ENCODE results near the gene OR2D3.
"Not testable (repeated sequence)": the region's sequence is repeated elsewhere in the genome, so short reads cannot be mapped to it uniquely, and the experiment has no call there.

Gene OR2D3

DNA sequence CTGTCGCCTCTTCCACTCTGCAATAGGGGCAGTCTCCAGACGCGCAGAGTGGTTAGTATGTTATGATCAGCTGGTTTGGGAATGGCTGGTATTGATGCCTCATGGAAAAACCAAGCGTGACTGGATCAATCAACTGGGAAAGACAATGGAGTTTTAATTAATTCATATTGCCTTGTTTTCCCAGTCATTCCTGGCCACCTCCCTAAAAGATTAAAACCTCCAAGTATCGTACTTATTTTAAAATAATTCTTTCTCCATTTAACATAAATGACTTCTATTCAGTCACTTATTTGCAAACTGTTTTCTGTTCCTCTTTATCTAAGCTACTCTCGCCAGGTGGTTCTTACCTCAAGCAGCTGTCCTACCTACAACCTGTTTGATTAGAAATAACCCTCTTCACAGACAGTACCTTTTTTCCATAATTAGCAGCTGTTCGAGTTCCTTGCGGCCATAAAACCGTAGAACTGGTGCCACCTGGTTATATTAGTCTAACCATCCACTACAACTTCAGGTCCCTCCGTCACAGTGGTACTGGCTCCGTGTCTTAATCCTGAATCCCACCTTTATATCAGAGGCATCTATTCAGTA is 6.3 kb downstream of the OR2D3 start:
- in situ Hi-C loops (cut with MboI; ENCODE audit: low sequenced_read_pairs) = no loop called here

DNA sequence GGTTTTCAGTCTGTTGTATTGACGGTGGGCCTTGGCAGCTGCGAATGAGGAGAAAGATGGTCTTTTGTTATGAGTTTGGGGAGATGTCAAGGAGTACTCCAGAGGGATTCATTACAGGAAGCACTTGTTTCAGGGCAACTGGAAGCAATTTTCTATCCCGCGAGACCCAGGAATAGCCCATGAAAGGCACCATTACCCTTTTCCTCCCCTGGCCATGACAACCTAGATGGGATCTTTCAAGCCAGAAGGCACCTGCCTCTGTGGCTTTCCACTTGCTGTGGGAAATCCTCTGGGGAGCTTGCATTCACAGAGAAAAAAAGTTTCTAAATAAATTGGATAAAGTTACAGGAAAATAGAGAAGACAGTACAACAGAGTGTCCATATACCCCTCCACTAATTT is 8.1 kb downstream of the OR2D3 start:
- in situ Hi-C loops (cut with MboI; ENCODE audit: low sequenced_read_pairs) = no loop called here

DNA sequence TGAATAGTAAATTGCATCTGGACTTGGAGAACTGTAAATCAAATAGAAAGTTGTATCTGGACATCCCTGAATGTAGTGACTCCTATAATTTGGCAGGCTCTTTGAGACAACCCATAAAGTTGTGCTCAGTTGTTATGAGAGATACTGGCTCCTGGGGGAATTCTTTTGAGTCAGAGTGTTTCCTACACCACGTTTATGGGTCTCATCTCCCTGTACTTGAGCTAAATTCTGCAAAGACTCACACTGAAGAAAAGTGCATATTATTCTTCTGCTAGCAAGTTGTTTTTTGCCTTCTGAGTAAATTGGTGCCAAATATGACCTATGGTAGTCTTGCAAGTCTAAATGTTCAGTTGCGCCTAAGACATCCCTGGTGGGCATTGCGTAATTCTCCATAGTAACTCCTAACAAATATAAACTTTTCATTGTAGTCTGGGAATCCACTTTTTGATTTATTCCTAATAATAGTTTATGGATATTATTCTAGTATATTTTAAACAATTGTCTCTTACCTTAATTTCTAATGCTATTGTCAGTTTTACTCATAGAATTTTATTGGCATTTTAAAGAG is 10.4 kb downstream of the OR2D3 start:
- in situ Hi-C loops (cut with MboI; ENCODE audit: low sequenced_read_pairs) = no loop called here

DNA sequence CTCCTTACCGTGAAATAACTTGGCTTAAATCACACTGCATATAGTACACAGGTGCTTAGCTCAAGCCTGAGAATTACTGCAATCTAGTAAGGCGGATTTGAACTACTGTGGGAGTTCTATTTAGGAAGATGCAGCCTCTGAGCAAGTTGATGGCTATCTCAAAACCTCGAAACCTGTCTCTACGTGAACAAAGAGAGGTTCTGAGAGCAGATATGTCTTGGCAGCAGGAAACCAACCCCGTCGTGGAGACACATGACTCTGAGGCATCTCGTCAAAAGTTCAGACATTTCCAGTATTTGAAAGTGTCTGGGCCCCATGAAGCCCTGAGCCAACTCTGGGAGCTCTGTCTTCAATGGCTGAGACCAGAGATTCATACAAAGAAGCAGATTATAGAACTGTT is 11.3 kb downstream of the OR2D3 start:
- in situ Hi-C loops (cut with MboI; ENCODE audit: low sequenced_read_pairs) = no loop called here

DNA sequence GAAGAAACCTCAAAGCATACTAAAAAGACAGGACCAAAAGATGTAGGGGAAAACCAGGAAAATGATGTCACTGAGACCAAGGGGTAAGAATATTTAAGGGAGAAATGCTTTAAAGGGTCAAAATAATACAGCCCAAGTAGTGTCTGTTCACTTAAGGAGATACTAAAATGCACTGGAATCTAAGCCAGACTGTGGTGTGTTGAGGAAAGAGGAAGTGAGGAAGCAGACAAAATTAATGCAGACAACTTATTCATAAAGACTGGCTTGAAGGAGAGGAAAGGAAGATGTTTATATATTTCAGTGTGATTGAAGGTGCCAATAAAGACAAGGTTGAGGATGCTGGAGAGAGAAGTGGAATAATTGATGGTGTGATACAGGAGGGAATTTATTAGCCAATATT is 21.2 kb downstream of the OR2D3 start:
- in situ Hi-C loops (cut with MboI; ENCODE audit: low sequenced_read_pairs) = no loop called here

DNA sequence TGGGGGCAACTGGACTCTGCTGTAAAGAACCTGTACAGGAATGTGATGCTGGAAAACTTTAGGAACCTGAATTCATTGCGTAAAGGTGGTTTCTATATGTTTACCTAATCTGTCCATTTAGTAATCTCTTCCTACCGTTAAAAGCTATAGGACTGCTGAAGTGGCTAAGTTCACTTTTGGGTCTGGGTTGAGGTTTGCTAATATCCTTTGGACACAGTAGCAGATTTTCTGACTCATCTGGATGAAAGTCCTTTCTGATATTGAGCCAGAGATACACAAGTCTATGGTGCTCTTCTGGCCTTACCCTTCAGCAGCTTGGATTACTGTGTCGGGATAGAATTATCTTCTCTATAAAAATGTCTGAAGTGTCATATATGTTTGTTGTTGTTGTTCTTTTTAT is 22.3 kb downstream of the OR2D3 start:
- in situ Hi-C loops (cut with MboI; ENCODE audit: low sequenced_read_pairs) = no loop called here

DNA sequence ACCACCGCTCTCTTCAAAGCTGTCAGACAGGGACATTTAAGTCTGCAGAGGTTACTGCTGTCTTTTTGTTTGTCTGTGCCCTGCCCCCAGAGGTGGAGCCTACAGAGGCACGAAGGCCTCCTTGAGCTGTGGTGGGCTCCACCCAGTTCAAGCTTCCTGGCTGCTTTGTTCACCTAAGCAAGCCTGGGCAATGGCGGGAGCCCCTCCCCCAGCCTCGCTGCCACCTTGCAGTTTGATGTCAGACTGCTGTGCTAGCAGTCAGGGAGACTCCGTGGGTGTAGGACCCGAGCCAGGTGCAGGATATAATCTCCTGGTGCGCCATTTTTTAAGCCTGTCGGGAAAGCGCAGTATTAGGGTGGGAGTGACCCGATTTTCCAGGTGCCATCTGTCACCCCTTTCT is 33.4 kb downstream of the OR2D3 start:
- in situ Hi-C loops (cut with MboI; ENCODE audit: low sequenced_read_pairs) = not testable (repeated sequence)

DNA sequence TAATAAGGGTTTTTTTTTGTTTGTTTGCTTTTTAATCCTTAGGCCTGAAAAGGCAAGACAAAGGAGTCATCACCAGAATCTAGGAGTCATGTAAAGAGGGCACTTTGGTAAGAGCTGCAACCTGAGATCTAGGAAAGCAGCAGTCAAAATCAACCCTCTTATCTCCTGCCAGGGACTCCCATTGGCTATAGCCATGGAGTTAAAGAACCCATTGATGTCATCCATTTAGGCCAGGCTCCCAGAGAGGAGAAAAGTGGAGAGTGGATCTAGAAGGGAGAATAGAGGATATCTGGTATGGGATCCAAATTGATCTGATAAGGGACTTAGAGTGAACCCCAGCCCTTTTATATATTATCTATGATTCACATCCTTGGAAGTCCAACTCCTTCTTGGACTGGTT is 41.3 kb downstream of the OR2D3 start:
- in situ Hi-C loops (cut with MboI; ENCODE audit: low sequenced_read_pairs) = no loop called here

DNA sequence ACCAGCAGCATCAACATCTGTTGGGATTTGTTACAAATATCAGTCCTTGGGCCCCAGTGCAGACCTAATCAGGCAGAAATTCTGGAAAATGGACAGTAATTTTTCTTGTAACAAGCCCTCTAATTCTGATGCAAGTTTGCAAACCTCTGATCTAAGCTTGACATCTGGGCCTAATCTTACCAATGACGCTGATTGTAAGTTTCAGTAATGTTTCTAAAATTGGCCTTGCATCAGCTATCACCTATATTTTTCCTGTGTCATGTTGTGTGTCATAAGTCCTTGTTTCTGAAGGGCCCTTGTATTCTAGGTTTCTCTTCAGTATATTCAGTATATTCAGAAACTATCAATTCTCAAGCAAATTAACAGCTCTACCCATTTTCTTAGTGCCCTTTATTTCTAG is 41.9 kb downstream of the OR2D3 start:
- in situ Hi-C loops (cut with MboI; ENCODE audit: low sequenced_read_pairs) = no loop called here

DNA sequence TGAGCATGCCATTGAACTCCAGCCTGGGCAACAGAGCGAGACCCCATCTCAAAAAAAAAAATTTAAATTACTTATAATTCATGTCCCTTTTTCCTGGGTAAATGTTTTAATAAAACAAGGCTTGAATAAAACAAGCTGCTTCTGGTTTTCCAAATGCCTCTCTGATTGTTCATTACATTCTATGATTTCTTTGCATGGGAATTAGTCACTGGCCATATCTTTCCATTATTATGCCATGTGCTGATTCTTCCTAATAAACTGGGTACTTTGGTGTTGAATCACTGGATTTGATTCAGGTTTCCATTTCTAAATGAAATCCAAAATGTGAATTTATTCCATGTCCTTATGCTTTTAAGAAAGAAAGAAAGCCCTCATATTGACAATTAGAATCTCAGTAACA is 48.0 kb downstream of the OR2D3 start:
- in situ Hi-C loops (cut with MboI; ENCODE audit: low sequenced_read_pairs) = no loop called here

DNA sequence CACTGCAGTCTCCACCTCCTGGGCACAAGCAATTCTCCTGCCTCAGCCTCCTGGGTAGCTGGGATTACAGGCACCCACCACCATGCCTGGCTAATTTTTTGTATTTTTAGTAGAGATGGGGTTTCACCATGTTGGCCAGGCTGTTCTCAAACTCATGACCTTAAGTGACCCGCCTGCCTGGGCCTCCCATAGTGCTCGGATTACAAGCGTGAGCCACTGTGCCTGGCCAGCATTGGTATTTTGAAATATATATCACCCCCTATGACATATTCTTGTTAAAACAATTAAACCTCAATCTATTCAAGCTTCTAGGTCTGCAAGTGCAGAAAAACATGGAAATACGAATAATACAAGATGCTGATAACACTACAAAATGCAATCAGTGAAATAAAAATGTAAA is 49.1 kb downstream of the OR2D3 start:
- in situ Hi-C loops (cut with MboI; ENCODE audit: low sequenced_read_pairs) = not testable (repeated sequence)
